ENCODE data around the gene R3HDM1. TPM values are rescaled to one million over a fixed set of nuclear protein-coding genes. Genes with fewer than 3 reads are reported as not detected.

R3HDM1 gene
- total RNA-seq, 1 donor, result 13.6 TPM

GRCh38 chr2:135636982-135637381 is 105.7 kb downstream of the R3HDM1 start:
- H3K4me3 ChIP-seq (ENCODE audit: low read depth, low read length), result no peak overlapping the region
- no peak for DNase-seq (ENCODE audit: low read depth)
- TF ChIP-seq CTCF (IDR thresholded peaks at IDR 0.05; ENCODE audit: insufficient read depth, low read length), result no peak

- no peak overlapping the region for H3K4me3 ChIP-seq (ENCODE audit: low read depth, low read length)
- TF ChIP-seq CTCF (IDR thresholded peaks at IDR 0.05; ENCODE audit: insufficient read depth, low read length), result no peak
- DNase-seq (ENCODE audit: low read depth), result no peak
These were observed 106.3 kb downstream of the R3HDM1 start for GRCh38 chr2:135637456-135638087.

- DNase-seq (ENCODE audit: low read depth), result no peak
- no peak for TF ChIP-seq CTCF (IDR thresholded peaks at IDR 0.05; ENCODE audit: insufficient read depth, low read length)
- no peak overlapping the region for H3K4me3 ChIP-seq (ENCODE audit: low read depth, low read length)
These were observed 107.5 kb downstream of the R3HDM1 start for GRCh38 chr2:135638825-135639224.

- H3K4me3 ChIP-seq (ENCODE audit: low read depth, low read length), result no peak overlapping the region
- DNase-seq (ENCODE audit: low read depth), result no peak
- TF ChIP-seq CTCF (IDR thresholded peaks at IDR 0.05; ENCODE audit: insufficient read depth, low read length), result no peak
These were observed 110.1 kb downstream of the R3HDM1 start for GRCh38 chr2:135641156-135642068.

- no peak for DNase-seq (ENCODE audit: low read depth)
- no peak for TF ChIP-seq CTCF (IDR thresholded peaks at IDR 0.05; ENCODE audit: insufficient read depth, low read length)
- H3K4me3 ChIP-seq (ENCODE audit: low read depth, low read length), result no peak overlapping the region
These were observed 116.7 kb downstream of the R3HDM1 start for GRCh38 chr2:135647836-135648579.

- H3K4me3 ChIP-seq (ENCODE audit: low read depth, low read length), result no peak overlapping the region
- TF ChIP-seq CTCF (IDR thresholded peaks at IDR 0.05; ENCODE audit: insufficient read depth, low read length), result no peak
- DNase-seq (ENCODE audit: low read depth), result no peak
These were observed 119.4 kb downstream of the R3HDM1 start for GRCh38 chr2:135650721-135651120.

Data from fibroblast of the aortic adventitia (primary cell).